ENCODE results near the gene RAB17. TPM values are rescaled to one million over a fixed set of nuclear protein-coding genes. Genes with fewer than 3 reads are reported as not detected.

The RAB17 gene
- total and polyA plus RNA-seq, 2 of the 4 experiments (the other 2 are of a cell fraction) = 0.41 TPM; not detected in 1

DNA sequence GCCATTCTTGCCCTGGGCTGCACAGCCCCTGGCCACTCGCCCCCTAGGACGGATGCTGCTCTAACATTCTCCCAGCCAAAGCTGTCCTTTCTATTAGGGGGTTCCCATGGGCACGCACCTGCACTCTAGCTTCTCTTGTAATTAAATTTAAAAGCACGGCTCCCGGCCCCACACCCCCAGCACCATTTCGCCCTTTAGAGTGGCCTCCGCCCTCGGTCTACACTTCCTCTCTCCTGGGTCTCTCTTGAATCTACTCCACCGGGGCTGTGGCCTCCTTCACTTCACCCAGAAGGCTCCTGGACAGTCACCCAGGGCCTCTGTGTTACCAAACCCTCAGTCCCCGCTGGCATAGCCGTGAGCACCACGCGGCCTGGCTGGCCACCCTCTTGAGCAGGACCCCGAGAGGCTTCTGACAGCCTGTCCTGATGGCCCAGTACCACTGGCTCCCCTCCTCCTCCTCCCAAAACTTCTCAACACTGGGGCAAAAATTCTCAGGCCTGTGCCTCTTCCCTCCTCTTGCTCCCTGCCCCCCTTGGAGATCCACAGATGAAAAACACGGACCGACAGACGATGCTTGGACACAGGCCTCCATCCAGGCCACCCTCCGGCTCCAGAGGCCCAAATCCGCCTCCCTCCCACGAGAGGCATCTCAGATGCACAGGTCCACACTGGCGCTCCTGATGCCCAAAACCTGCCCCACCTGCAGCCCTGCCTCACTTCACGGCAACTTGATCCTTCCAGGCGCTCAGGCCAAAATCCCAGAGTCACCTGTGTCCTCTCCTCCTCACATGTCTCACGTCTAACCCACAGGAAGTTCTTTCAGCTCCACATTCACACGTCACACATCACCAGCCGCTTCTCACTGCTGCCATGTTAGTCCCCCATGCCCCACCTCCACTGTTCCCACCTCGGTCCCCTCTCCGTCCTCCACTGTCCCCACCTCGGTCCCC lies 6.9 kb upstream of the RAB17 start:
- CTCF ChIA-PET = no interaction called here
- POLR2A ChIA-PET (ENCODE audit: unreplicated experiment) = no interaction called here
- TF ChIP-seq FOS (IDR thresholded peaks at IDR 0.05; ENCODE audit: low read depth, low read length) (no peak), MAZ (IDR thresholded peaks at IDR 0.05; ENCODE audit: borderline replicate concordance, low read depth, low read length) (no peak), SMC3 (IDR thresholded peaks at IDR 0.05; ENCODE audit: low read depth, low read length) (no peak), MXI1 (IDR thresholded peaks at IDR 0.05; ENCODE audit: borderline replicate concordance, low read depth, low read length) (no peak), BHLHE40 (IDR thresholded peaks at IDR 0.05; ENCODE audit: low read depth, low read length) (no peak), ELK1 (IDR thresholded peaks at IDR 0.05; ENCODE audit: borderline replicate concordance, low read depth, low read length) (no peak), CEBPB (IDR thresholded peaks at IDR 0.05; ENCODE audit: low read depth, low read length) (no peak), MAFK (IDR thresholded peaks at IDR 0.05; ENCODE audit: low read depth, low read length) (no peak), USF2 (IDR thresholded peaks at IDR 0.05; ENCODE audit: low read depth, low read length) (no peak), RAD21 (IDR thresholded peaks at IDR 0.05; ENCODE audit: low read length) (no peak), NFE2L2 (IDR thresholded peaks at IDR 0.05; ENCODE audit: low read depth, low read length) (no peak), CHD1 (IDR thresholded peaks at IDR 0.05; ENCODE audit: low read depth, low read length) (no peak), RFX5 (IDR thresholded peaks at IDR 0.05; ENCODE audit: low read depth, low read length) (no peak)
- TF ChIP-seq, protein P1, sequence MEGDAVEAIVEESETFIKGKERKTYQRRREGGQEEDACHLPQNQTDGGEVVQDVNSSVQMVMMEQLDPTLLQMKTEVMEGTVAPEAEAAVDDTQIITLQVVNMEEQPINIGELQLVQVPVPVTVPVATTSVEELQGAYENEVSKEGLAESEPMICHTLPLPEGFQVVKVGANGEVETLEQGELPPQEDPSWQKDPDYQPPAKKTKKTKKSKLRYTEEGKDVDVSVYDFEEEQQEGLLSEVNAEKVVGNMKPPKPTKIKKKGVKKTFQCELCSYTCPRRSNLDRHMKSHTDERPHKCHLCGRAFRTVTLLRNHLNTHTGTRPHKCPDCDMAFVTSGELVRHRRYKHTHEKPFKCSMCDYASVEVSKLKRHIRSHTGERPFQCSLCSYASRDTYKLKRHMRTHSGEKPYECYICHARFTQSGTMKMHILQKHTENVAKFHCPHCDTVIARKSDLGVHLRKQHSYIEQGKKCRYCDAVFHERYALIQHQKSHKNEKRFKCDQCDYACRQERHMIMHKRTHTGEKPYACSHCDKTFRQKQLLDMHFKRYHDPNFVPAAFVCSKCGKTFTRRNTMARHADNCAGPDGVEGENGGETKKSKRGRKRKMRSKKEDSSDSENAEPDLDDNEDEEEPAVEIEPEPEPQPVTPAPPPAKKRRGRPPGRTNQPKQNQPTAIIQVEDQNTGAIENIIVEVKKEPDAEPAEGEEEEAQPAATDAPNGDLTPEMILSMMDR (conservative IDR thresholded peaks at IDR 0.05; ENCODE audit: low read depth, low read length) = no peak

More for the DNA sequence above, 6.9 kb upstream of the RAB17 start:
- Histone ChIP-seq H2BK20ac (ENCODE audit: low read depth, low read length) (no peak overlapping the region), H2BK15ac (ENCODE audit: low read depth, low read length) (no peak overlapping the region), H3K23ac (ENCODE audit: low read depth, low read length) (no peak overlapping the region), H3K18ac (ENCODE audit: low read depth, low read length) (no peak overlapping the region), H4K20me1 (ENCODE audit: insufficient read depth, low read length) (no peaks in the 10 kb centered on the region), H2AK5ac (ENCODE audit: low read depth, low read length) (no peak overlapping the region), H3K9me3 (ENCODE audit: control insufficient read depth, insufficient read depth, low read length) (no peaks in the 10 kb centered on the region), H3K36me3 (ENCODE audit: control insufficient read depth, insufficient read depth, low read length) (no peaks in the 10 kb centered on the region), H3K9ac (ENCODE audit: low read depth, low read length) (no peak overlapping the region), H2AK9ac (replicated peaks; ENCODE audit: low read depth, low read length, poor library complexity) (no peak overlapping the region), H4K91ac (ENCODE audit: insufficient read depth, low read depth, low read length) (no peak overlapping the region), H3K56ac (ENCODE audit: extremely low read depth, insufficient read depth, low read length) (no peak overlapping the region), H3K79me1 (ENCODE audit: low read depth in 1 of 2, low read length in 2 of 2) (no peaks in the 10 kb centered on the region), H3K27me3 (ENCODE audit: control insufficient read depth, insufficient read depth, low read length) (no peaks in the 10 kb centered on the region), H2AFZ (replicated peaks; ENCODE audit: low read length, poor library complexity) (no peak overlapping the region), H3K4ac (ENCODE audit: low read depth, low read length) (no peak overlapping the region), H3K4me2 (ENCODE audit: low read depth, low read length) (no peak overlapping the region), H2BK120ac (ENCODE audit: low read depth, low read length) (no peak overlapping the region), H3K14ac (replicated peaks; ENCODE audit: low read depth, low read length) (no peak overlapping the region), H4K8ac (ENCODE audit: low read depth in 2 of 2, low read length in 2 of 2) (no peak overlapping the region), H3K4me3 (ENCODE audit: insufficient read depth, low read depth, low read length) (no peak overlapping the region), H3K9me1 (ENCODE audit: insufficient read depth, low read length) (0 out of 2 replicates have a peak, but pooled peaks cover 3% of the 10 kb centered on the region), H2BK5ac (ENCODE audit: low read depth, low read length, poor library complexity, severe bottlenecking) (no peak overlapping the region), H3K27ac (ENCODE audit: insufficient read depth, low read length) (no peak overlapping the region), H4K5ac (ENCODE audit: low read depth, low read length) (no peak overlapping the region), H3K4me1 (ENCODE audit: control insufficient read depth, insufficient read depth, low read length) (peaks cover 7% of the 10 kb centered on the region)
- no TSS peak for BruUV-seq (replicated peaks)
- DNase-seq (no peak), ATAC-seq (ENCODE audit: low read depth) (no peak)
- dilution Hi-C loops (cut with HindIII; ENCODE audit: low sequenced_read_pairs, unreplicated experiment) (no loop called here), intact Hi-C loops (cut with micrococcal nuclease) (no loop called here), in situ Hi-C loops (cut with MboI; ENCODE audit: low sequenced_read_pairs) (no loop called here)
- WGBS, 2 experiments (ENCODE audit: extremely low coverage in 2 of 2, insufficient read length in 1 of 2) = 90% methylated on average over 17 of the region's 29 CpGs; no CpG with 5 or more reads in 1 of the 2 experiments

All from IMR-90 (cell line).